Activated CD8-positive, alpha-beta memory T cell treated with anti-CD3 and anti-CD28 coated beads, Interleukin-2, amount 50 U/mL, for 48 hours (primary cell): ENCODE results near the gene BRPF1.

Experiments used
- DNase-seq: peaks from one replicate; pipeline ENCODE4 v3.0.0-alpha.2; 2020

The BRPF1 gene

DNA sequence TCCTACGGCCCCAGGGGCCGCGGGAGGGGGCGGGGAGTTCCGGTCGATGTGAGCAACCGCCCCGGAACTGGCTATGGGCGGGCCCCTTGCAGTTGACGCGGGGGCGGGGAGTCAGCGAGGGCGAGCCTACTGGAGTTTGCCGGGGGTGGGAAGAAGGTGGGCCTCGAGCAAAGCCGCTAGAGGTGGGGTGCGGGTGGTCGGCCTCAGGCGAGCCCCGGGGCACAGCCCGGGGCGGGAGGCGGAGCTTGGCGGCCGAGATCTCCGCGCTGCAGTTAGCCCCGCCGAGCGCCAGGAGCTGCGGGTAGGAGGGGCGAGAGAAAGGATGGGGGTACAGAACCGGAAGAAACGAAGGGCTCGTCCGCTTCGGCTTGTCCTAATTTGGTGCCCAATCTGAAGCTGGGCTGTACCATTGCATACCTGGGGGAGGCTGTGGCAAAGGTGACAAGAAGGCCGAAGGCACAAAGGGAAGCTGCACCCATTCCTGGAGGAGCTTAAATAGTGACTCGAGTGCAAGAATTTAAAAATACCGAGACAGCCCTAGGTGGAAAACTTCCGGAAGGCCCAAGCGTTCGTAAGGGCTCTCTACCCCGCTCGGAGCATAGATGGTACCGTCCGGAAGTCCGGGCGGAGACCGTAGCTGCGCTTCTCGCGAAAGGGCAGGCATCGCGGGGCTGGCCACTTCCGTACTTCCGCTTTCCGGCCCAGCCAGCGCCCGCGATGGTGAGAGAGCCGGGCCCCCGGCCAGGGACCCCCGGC, 61.0 kb downstream of the BRPF1 start, which contains the start of the genes ARPC4 and TADA3:
Gene ARPC4, plus strand, starts transcription at position 678 of the 756 bp plus-strand sequence. Its CDS starts 40 bp downstream, at position 718.
Gene TADA3, minus strand, starts transcription at position 69 of the 756 bp plus-strand sequence. CDS start 1,007 bp downstream, outside the sequence.
- DNase-seq, result peak; percentile 93

DNA sequence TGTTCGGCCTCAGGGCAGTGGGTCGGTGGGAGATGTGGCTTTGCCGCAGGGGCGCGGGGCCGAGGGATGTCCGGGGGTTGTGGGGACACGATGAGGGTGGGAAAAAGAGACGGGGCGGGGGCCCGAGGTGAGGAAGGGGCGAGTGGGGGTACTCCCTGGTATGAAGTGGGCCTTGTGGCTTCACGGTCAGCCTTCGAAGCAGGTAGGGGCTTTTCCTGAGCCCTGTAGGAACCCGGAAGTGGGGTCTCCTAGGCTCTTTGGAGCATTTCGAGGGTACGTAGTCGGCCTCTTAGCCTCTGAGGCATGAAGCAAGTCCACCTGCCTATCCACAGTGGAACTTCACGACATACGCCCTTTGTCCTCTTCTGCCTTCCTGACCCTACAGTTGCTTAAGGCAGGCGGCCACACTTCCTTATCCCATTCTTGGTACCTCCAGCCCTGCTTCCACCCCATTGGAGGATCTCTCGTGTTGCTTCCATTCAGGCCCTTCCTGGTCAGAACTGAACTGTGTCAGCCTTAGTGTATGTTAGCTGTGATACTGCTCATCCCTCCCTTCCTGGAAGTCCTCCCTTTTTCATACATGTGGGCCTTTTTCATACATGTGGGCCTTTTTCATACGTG, 61.7 kb downstream of the BRPF1 start:
- DNase-seq, result peak; percentile 68

DNA sequence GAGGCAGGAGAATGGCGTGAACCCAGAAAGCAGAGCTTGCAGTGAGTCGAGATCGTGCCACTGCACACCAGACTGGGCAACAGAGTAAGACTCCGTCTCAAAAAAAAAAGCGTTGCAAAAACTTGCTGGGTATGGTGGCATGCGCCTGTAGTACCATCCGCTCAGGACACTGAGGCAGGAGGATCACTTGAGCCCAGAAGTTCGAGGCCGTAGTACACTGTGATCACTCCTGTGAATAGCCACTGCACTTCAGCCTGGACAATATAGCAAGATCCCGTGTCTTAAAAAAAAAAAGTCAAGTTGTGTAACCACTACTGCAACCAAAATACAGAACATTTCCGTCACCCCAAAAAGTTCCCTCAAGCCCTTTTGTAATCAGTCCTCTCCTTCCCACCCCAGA, 62.9 kb downstream of the BRPF1 start:
- DNase-seq, result no peak

DNA sequence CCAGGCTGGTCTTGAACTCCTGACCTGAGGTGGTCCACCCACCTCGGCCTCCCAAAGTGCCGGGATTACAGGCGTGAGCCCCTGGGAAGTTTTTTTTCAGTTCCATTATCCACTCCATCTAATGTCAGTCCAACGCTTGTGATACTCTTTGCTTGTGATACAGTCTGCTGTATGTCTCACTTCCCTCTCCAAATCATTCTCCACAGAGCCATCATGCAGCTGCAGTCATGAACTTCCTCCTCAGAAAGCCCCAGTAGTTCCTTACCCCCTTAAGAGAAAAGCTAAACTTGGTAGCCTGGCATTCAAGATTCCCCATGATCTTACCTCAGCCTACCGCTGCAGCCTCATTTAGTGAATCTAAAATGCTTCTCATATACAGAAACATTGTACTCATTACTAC, 63.7 kb downstream of the BRPF1 start:
- DNase-seq, result no peak

DNA sequence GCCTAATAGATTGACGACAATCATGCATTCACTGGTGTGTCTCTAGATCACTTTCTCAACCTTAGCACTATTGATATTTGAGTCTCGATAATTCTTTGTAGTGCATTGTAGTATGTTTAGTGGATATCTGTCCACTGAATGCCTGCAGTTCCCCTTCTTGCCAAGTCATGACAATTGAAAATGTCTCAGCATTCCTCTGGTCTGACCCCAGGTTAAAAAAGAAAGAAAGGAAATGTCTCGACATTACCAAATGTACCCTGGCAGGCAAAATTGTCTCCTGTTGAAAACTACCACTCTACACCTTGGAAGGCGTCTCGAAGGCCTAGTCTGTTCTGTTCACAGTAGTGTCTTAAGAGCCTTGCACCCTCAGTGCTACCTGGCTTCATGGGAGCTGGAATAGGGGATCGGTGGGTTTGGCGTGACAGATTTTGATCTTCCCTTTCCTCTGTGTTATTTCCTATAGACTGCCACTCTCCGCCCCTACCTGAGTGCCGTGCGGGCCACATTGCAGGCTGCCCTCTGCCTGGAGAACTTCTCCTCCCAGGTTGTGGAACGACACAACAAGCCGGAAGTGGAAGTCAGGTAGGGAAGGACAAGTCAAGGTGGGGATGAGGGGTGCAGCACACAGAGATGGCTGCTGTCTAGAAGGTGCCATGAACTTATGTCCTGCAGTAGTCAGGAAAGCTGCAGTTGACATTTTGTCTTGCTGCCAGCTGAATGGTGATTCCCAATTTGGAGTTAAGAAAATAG, 65.8 kb downstream of the BRPF1 start:
- no peak for DNase-seq
